Central memory CD4-positive, alpha-beta T cell (primary cell): ENCODE measurements around the gene TIRAP.
"Not testable (repeated sequence)": the region's sequence is repeated elsewhere in the genome, so short reads cannot be mapped to it uniquely, and the experiment has no call there.

ENCODE experiments used
- DNase-seq: peaks from one replicate; pipeline ENCODE4 v3.0.0; 2022
- total RNA-seq, 3 experiments: gene quantifications; one replicate each; lab custom pipeline; 2026; lab: John Stamatoyannopoulos, UW

The TIRAP gene
- total RNA-seq = 5.6 to 21.7 (median 13.3) reads per million in 3 experiments

- DNase-seq = peak; percentile 74
Observed at GRCh38 chr11:126282736-126283591, at the start of gene TIRAP. Gene TIRAP (plus strand): TSS chr11:126283093. CDS start chr11:126290895, 7,802 bp downstream.

GRCh38 chr11:126233391-126233790 is 49.5 kb upstream of the TIRAP start:
- DNase-seq = no peak

- no peak for DNase-seq
Observed at GRCh38 chr11:126246636-126247035, 36.3 kb upstream of the TIRAP start.

GRCh38 chr11:126253265-126253664 is 29.6 kb upstream of the TIRAP start:
- DNase-seq = no peak

GRCh38 chr11:126254819-126255218 is 28.1 kb upstream of the TIRAP start:
- no peak for DNase-seq

GRCh38 chr11:126255507-126255906 is 27.4 kb upstream of the TIRAP start:
- DNase-seq = not testable (repeated sequence)

GRCh38 chr11:126256216-126256615 is 26.7 kb upstream of the TIRAP start:
- no peak for DNase-seq

GRCh38 chr11:126257144-126257543 is 25.7 kb upstream of the TIRAP start:
- no peak for DNase-seq

- no peak for DNase-seq
Observed at GRCh38 chr11:126257764-126258163, 25.1 kb upstream of the TIRAP start.

GRCh38 chr11:126262216-126262615 is 20.7 kb upstream of the TIRAP start:
- no peak for DNase-seq

GRCh38 chr11:126263489-126263888 is 19.4 kb upstream of the TIRAP start:
- DNase-seq = no peak

GRCh38 chr11:126265811-126266210 is 17.1 kb upstream of the TIRAP start:
- DNase-seq = no peak

- DNase-seq = no peak
Observed at GRCh38 chr11:126267650-126268049, 15.2 kb upstream of the TIRAP start.

- no peak for DNase-seq
Observed at GRCh38 chr11:126268361-126268707, 14.6 kb upstream of the TIRAP start.

- DNase-seq = peak; percentile 100
Observed at GRCh38 chr11:126268708-126269579, 13.9 kb upstream of the TIRAP start, which contains the start of the genes FOXRED1 and SRPRA. Gene FOXRED1 (plus strand): TSS chr11:126269154. CDS start chr11:126269207, 53 bp downstream. Gene SRPRA (minus strand): TSS chr11:126268895. CDS start chr11:126268804, 91 bp downstream.

GRCh38 chr11:126277322-126277721 is 5.6 kb upstream of the TIRAP start:
- DNase-seq = no peak

GRCh38 chr11:126277780-126278179 is 5.1 kb upstream of the TIRAP start:
- DNase-seq = no peak

- DNase-seq = no peak
Observed at GRCh38 chr11:126279191-126279590, 3.7 kb upstream of the TIRAP start.

GRCh38 chr11:126280595-126280994 is 2.3 kb upstream of the TIRAP start:
- DNase-seq = no peak

GRCh38 chr11:126281245-126281644 is 1.6 kb upstream of the TIRAP start:
- no peak for DNase-seq

- DNase-seq = no peak
Observed at GRCh38 chr11:126281666-126282175, 1.2 kb upstream of the TIRAP start.

- peak; percentile 37 for DNase-seq
Observed at GRCh38 chr11:126282361-126282735, 545 bp upstream of the TIRAP start.

- peak; percentile 79 for DNase-seq
Observed at GRCh38 chr11:126284829-126285228, 1.9 kb downstream of the TIRAP start.
